Activated CD4-positive, alpha-beta T cell treated with anti-CD3 and anti-CD28 coated beads, Interleukin-2, amount 50 U/mL, for 1 hour (primary cell): ENCODE results near the gene ACE.

Experiments used
- DNase-seq: peaks from one replicate; pipeline ENCODE4 v3.0.0-alpha.2; 2020

The ACE gene

GRCh38 chr17:63538693-63539595, 62.1 kb downstream of the ACE start:
- DNase-seq: no peak

GRCh38 chr17:63540590-63540989, 63.7 kb downstream of the ACE start:
- DNase-seq: no peak

- no peak for DNase-seq
Measured at GRCh38 chr17:63542218-63542545, 65.3 kb downstream of the ACE start.

- no peak for DNase-seq
Measured at GRCh38 chr17:63542942-63543821, 66.3 kb downstream of the ACE start.

- no peak for DNase-seq
Measured at GRCh38 chr17:63543822-63544420, 67.1 kb downstream of the ACE start.

- no peak for DNase-seq
Measured at GRCh38 chr17:63544467-63545301, 67.8 kb downstream of the ACE start.

GRCh38 chr17:63546308-63547082, 69.6 kb downstream of the ACE start:
- no peak for DNase-seq

GRCh38 chr17:63547083-63547523, 70.2 kb downstream of the ACE start:
- DNase-seq: no peak
